Activated T-helper 1 cell treated with anti-CD3 and anti-CD28 coated beads, Interleukin-12 subunit alpha, Interleukin-12 subunit beta, Interleukin-2, Interleukin-4 antibody, amounts not matched to agents 30 ng/mL and 10 ng/mL and 1 ng/mL, durations not matched to agents 14 hours and 24 hours and 36 hours (primary cell): ENCODE data around the gene RPP25. TPM values are rescaled to one million over a fixed set of nuclear protein-coding genes. Genes with fewer than 3 reads are reported as not detected.

Experiments used
- DNase-seq: peaks from one replicate; pipeline ENCODE4 v3.0.0; 2021; ENCODE audit warnings: low spot score
- H3K27ac Mint-ChIP-seq: one replicate; pipeline ENCODE4 v1.8.0; 2021; ENCODE audit warnings: mild to moderate bottlenecking, mixed read lengths
- H3K27me3 Mint-ChIP-seq: one replicate; pipeline ENCODE4 v1.8.0; 2022; ENCODE audit warnings: mild to moderate bottlenecking, moderate library complexity, mixed read lengths; ENCODE audit not compliant: insufficient read depth
- H3K36me3 Mint-ChIP-seq: one replicate; pipeline ENCODE4 v1.8.0; 2021; ENCODE audit warnings: low read depth, mixed read lengths
- H3K4me1 Mint-ChIP-seq: one replicate; pipeline ENCODE4 v1.8.0; 2021; ENCODE audit warnings: low read depth, mixed read lengths
- H3K4me3 Mint-ChIP-seq: one replicate; pipeline ENCODE4 v1.8.0; 2021; ENCODE audit warnings: mild to moderate bottlenecking, moderate library complexity, mixed read lengths
- H3K9me3 Mint-ChIP-seq: one replicate; pipeline ENCODE4 v1.8.0; 2021; ENCODE audit warnings: mixed read lengths
- intact Hi-C: fragments of 100-400 bp; cut with micrococcal nuclease; formaldehyde crosslinking; loops from one replicate; pipeline ENCODE4 v1.15.1; 2024
- total RNA-seq: library from RNA; stranded (reverse); gene quantifications from 2 replicates; pipeline ENCODE4 v1.2.3, GENCODE V29; 2022

The RPP25 gene
- total RNA-seq, 1 donor from 2014 or later = 15.3 TPM

DNA sequence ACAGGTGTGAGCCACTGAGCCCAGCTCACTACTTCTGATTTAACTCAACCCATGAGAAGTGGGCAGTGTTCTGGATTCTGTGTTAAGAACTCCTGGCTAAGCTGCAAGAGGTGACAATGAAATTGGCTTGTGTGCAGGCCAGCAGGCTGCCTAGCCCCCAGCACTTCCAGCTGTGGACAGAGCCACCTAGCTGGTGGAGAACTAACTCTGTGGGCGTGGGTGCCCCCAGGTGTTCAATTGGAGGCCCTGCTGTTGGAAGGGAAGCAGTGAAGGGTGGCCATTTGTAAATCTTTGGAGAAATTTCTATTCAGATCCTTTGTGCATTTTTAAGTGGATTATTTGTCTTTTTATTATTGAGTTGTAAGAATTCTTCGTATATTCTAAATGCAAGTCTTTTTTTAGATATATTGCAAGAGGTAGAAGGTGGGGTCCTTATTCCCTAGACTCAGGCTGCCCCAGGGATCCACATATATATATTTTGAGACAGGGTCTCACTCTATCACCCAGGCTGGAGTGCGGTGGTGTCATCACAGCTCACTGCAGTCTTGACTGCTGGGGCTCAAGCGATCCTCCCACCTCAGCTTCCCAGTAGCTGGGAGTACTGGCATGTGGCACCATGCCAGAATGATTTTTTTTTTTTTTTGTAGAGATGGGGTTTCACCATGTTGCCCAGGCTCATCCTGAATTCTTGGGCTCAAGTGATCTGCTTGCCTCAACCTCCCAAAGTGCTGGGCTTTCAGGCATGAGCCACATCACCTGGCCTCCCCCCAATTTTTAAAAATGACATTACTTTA, 31.6 kb upstream of the RPP25 start:
- H3K4me1 Mint-ChIP-seq = peaks cover 9% of the 10 kb centered on the region

DNA sequence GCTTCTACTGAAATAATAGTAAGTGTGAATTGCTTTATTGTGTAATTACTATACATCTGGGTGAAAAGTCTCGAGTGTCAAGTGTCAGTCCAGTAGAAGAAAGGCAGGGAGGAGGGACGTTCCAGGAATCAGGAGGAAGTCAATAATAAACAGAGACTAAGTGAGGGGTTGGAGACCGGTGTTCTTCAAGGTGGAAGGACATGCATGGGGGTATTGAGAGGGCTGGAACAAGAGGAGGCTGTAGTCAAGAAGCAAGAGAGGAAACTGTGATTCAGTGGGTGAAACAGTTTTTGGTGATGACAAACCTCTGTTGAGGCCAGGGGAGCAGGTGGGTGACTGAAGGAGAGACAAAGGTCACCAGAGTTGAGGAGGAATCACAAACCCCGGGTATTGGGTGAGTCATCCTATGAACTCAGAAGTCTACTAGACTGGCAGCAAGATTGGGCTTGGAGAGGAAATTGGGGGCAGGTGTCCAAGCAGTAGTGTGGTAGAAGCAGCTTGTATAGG, 27.2 kb upstream of the RPP25 start:
- DNase-seq = no peak
- Mint-ChIP-seq H3K4me3 (peak overlapping the region; percentile 15), H3K27me3 (no peaks in the 10 kb centered on the region), H3K36me3 (no peaks in the 10 kb centered on the region), H3K27ac (peak overlapping the region; percentile 77), H3K4me1 (peaks cover 9% of the 10 kb centered on the region), H3K9me3 (no peaks in the 10 kb centered on the region)
- intact Hi-C loops = loop anchor here (1.0 kb wide), 2 partner anchors 12 to 22 kb away; partner anchors contain the start of gene SCAMP5

More for the DNA sequence above, 31.6 kb upstream of the RPP25 start:
- peaks cover 13% of the 10 kb centered on the region for H3K27me3 Mint-ChIP-seq
- H3K27ac Mint-ChIP-seq = no peak overlapping the region
- no peak for DNase-seq
- intact Hi-C loops = no loop called here
- no peak overlapping the region for H3K4me3 Mint-ChIP-seq
- no peaks in the 10 kb centered on the region for H3K9me3 Mint-ChIP-seq
- no peaks in the 10 kb centered on the region for H3K36me3 Mint-ChIP-seq

DNA sequence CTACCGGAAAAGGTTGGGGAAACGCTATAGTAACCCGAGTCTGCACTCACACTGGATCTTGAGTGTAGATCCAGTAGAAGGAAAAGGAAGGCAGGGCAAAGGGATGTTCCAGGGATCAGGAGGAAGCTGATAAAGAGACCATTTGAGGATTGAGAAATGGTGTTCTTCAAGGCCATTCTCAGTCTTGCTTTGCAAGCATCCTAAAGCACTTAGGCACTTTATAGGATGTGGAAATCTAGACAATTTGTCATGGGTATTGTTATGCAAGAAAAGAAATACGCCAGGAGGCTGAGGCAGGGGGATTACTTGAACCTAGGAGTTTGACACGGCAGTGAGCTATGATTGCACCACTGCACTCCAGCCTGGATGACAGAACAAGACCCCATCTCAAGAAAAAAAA, 25.6 kb upstream of the RPP25 start:
- Mint-ChIP-seq H3K4me3 (no peak overlapping the region), H3K36me3 (no peaks in the 10 kb centered on the region), H3K27ac (no peak overlapping the region), H3K4me1 (peaks cover 19% of the 10 kb centered on the region), H3K27me3 (no peaks in the 10 kb centered on the region), H3K9me3 (no peaks in the 10 kb centered on the region)
- DNase-seq = no peak
- intact Hi-C loops = no loop called here

DNA sequence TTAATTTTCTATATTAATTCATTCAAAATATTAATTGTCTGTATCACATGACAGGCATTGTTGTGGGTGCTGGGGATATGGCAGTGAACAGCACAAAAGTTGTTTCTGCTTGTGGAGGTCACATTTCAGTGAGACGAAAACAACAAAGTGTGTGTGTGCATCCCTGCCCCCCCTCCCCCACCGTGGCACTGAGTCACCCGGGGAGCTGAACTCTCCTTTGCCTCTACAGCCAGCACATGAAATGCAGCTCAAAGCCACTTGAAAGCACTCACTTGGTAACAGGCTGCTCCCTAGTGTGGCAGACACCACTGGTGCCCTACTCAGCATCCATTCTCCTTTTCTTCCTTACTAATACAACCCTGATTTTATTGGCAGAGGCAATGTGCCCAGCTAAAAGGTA, 21.9 kb upstream of the RPP25 start:
- H3K27me3 Mint-ChIP-seq = no peaks in the 10 kb centered on the region
- no peak for DNase-seq
- intact Hi-C loops = no loop called here
- H3K4me3 Mint-ChIP-seq = no peak overlapping the region
- H3K4me1 Mint-ChIP-seq = peaks cover 11% of the 10 kb centered on the region
- no peak overlapping the region for H3K27ac Mint-ChIP-seq
- H3K36me3 Mint-ChIP-seq = no peaks in the 10 kb centered on the region
- no peaks in the 10 kb centered on the region for H3K9me3 Mint-ChIP-seq

DNA sequence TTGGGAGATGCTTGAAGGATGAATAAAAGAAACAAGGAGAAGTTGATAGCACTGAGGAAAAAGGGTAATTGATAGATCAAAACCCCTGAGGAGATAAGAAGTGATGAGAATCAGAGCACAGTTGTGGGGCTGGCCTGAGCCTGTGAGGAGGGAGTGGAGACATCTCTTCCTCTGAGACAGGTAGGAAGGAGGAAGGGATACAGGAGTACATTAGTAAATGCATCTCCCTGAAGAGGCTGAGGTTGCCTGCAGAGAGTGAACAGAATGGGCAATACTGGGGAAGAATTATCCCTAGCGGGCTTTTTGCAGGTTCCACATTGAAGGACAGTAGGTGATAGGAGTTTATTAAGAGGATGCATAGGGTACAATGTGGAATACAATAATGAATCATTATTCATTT, 21.5 kb upstream of the RPP25 start:
- Mint-ChIP-seq H3K4me1 (peaks cover 10% of the 10 kb centered on the region), H3K4me3 (no peak overlapping the region), H3K36me3 (no peaks in the 10 kb centered on the region), H3K9me3 (no peaks in the 10 kb centered on the region), H3K27me3 (peaks cover under 1% of the 10 kb centered on the region), H3K27ac (no peak overlapping the region)
- no peak for DNase-seq
- intact Hi-C loops = no loop called here

DNA sequence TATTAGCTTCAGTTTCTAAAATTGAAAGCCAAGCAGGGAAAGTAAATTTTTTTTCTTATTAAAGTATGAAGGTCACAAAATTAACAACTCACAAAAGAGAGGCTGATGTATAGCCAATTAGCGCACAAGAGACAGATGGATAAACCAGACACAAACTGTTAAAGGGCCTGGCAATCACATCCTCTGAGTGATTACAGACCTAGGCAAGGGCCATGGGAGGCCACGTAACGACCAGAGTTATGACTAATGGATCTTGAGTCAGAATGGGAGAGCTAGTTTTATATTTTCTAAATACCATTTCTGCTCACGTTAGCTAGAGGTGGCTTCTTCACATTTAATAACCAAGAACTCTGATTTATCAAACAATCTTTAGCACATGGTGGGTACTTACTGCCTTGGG, 21.0 kb upstream of the RPP25 start:
- intact Hi-C loops = no loop called here
- no peak overlapping the region for H3K27ac Mint-ChIP-seq
- no peaks in the 10 kb centered on the region for H3K36me3 Mint-ChIP-seq
- DNase-seq = no peak
- H3K9me3 Mint-ChIP-seq = no peaks in the 10 kb centered on the region
- H3K4me1 Mint-ChIP-seq = peaks cover 10% of the 10 kb centered on the region
- H3K27me3 Mint-ChIP-seq = peaks cover 5% of the 10 kb centered on the region
- H3K4me3 Mint-ChIP-seq = no peak overlapping the region

DNA sequence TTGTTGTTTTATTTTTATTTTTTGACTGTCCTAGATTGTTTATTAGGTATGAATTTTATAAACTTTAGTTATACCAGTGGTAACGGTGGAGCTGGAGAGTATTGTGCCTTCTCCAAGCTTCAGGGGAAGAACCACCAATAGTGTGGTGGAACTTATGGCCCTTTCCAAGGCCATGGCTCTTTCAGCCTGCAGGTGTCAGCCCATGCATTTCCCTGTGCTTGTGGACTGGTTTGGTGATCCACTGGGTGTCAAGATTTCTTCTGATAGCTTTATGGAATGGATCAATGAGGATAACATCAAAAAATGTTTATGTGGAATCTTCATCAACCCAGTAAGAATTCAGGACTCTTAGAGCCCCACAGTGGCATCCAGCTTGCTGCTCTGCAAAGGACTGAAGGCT, 19.6 kb upstream of the RPP25 start:
- intact Hi-C loops = no loop called here
- peaks cover 10% of the 10 kb centered on the region for H3K4me1 Mint-ChIP-seq
- no peak overlapping the region for H3K4me3 Mint-ChIP-seq
- no peak for DNase-seq
- no peaks in the 10 kb centered on the region for H3K36me3 Mint-ChIP-seq
- peaks cover 5% of the 10 kb centered on the region for H3K27me3 Mint-ChIP-seq
- no peak overlapping the region for H3K27ac Mint-ChIP-seq
- H3K9me3 Mint-ChIP-seq = no peaks in the 10 kb centered on the region

DNA sequence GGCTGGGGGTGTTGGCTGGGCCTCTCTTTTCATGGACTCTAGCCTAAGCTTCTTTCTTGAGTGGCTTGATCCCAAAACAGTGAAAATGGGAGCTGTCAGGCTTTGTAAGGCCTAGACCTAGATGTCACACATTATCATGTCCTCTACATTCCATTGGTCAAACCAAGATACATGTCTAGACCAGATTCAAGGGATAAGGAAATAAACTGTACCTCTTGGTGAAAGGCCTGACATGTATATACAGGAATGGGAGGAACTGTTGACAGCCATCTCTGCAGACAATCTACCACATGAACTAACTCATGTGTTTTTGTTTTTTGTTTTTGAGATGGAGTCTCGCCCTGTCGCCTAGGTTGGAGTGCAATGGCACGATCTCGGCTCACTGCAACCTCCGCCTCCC, 11.1 kb upstream of the RPP25 start:
- Mint-ChIP-seq H3K4me1 (no peaks in the 10 kb centered on the region), H3K36me3 (no peaks in the 10 kb centered on the region), H3K4me3 (no peak overlapping the region), H3K9me3 (no peaks in the 10 kb centered on the region), H3K27ac (no peak overlapping the region), H3K27me3 (peaks cover 6% of the 10 kb centered on the region)
- DNase-seq = no peak
- intact Hi-C loops = no loop called here

DNA sequence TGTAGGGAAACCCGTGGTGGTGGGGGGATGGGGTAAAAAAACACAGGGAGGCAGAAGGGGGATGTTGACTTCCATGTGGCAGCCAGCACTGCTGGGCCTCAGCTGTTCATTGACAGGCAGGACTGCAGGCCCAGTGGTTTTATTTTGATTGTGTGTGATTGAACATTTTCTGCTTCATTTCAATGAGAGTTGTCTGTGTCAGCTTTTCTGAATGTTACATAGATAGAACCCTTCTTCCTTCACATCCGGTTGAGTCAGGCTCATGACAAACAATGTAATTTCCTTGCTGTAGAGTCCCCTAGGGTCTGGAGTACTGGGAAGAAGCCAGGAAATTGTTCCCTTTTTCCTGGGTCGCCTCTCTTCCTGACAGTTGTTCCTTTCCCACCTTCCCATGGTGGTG, 8.2 kb upstream of the RPP25 start:
- peaks cover 16% of the 10 kb centered on the region for H3K4me1 Mint-ChIP-seq
- H3K4me3 Mint-ChIP-seq = no peak overlapping the region
- intact Hi-C loops = no loop called here
- DNase-seq = no peak
- no peaks in the 10 kb centered on the region for H3K9me3 Mint-ChIP-seq
- H3K27ac Mint-ChIP-seq = no peak overlapping the region
- no peaks in the 10 kb centered on the region for H3K36me3 Mint-ChIP-seq
- peaks cover 23% of the 10 kb centered on the region for H3K27me3 Mint-ChIP-seq

DNA sequence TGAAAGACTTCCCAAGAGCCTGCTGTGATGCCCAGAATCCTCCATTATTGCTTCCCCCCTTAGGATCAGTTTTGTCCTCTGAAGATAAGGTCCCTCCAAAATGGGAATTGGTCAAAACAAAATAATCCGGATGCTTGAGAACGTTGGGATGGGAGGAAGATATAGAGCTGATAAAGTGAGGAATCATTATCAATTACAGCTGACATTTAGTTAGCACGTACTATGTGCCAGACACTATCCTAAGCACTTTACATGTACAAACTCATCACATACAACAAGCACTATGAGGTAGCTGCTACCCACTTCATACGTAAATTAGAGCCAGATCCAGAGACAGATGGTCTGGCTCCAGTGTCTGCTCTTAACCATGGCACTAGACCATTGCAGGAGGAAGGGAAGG, 6.6 kb upstream of the RPP25 start:
- H3K36me3 Mint-ChIP-seq = no peaks in the 10 kb centered on the region
- no peak overlapping the region for H3K27ac Mint-ChIP-seq
- no peaks in the 10 kb centered on the region for H3K9me3 Mint-ChIP-seq
- H3K4me1 Mint-ChIP-seq = peaks cover 27% of the 10 kb centered on the region
- no peak for DNase-seq
- intact Hi-C loops = no loop called here
- no peak overlapping the region for H3K4me3 Mint-ChIP-seq
- H3K27me3 Mint-ChIP-seq = peaks cover 37% of the 10 kb centered on the region

DNA sequence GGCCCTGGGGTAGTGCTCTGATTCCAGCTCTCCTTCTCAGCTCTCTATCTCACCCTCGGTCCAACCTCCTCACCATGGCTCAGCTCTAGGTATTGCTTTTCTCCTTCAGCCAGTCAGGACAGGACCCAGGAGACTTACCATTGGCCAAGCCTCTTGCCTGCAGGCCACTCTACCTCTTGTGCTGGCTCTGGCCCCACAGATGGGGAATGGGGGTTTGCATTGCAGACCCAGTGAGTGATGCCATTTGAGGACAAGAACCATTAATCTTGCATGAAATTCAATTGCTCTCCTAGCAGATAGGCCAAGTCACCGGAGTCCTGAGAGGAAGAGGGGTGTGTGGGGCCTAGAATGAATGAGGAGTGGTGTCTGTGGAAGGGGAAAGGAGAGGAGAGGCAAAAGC, 6.1 kb upstream of the RPP25 start:
- Mint-ChIP-seq H3K4me1 (peaks cover 27% of the 10 kb centered on the region), H3K36me3 (no peaks in the 10 kb centered on the region), H3K27ac (no peak overlapping the region), H3K4me3 (no peak overlapping the region), H3K9me3 (no peaks in the 10 kb centered on the region), H3K27me3 (peaks cover 41% of the 10 kb centered on the region)
- intact Hi-C loops = no loop called here
- DNase-seq = no peak

DNA sequence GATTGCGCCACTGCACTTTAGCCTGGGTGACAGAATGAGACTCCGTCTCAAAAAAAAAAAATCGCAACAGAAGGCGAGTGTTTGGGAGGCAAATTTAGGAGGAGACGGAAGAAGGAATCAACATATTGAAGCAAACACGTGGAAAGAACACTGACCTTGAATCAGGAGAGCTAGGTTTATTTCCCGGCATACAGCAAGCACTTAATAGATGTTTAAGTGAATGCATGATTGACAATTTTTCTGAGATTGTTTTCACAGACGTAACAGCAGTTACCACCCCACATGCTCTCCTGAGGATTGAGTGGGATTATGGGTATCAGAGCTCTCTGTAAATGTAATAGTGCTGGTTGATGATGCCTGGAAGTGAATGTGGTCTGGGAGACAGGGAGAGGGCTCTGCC, 5.6 kb upstream of the RPP25 start:
- intact Hi-C loops = no loop called here
- H3K4me3 Mint-ChIP-seq = no peak overlapping the region
- H3K27me3 Mint-ChIP-seq = peaks cover 45% of the 10 kb centered on the region
- H3K27ac Mint-ChIP-seq = no peak overlapping the region
- peaks cover 27% of the 10 kb centered on the region for H3K4me1 Mint-ChIP-seq
- DNase-seq = no peak
- no peaks in the 10 kb centered on the region for H3K9me3 Mint-ChIP-seq
- no peaks in the 10 kb centered on the region for H3K36me3 Mint-ChIP-seq

DNA sequence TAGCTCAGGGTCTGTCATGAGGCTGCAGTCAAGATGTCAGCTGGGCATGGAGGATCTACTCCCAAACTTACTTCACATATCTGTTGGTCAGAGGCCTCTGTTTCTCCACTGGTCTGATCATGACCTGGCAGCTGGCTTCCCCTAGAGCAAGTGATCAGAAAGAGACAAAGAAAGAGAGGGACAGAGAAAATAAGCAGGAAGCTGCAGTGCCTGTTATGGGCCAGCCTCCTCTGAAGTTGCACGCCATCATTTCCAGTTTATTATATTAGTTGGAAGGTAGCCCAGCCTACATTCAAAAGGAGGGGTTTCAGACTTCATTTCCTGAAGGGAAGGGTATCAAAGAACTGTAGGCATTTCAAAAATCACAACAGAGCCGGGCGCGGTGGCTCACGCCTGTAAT, 5.0 kb upstream of the RPP25 start:
- Mint-ChIP-seq H3K36me3 (no peaks in the 10 kb centered on the region), H3K4me3 (no peak overlapping the region), H3K27me3 (peaks cover 45% of the 10 kb centered on the region), H3K4me1 (peaks cover 27% of the 10 kb centered on the region), H3K9me3 (no peaks in the 10 kb centered on the region), H3K27ac (peak overlapping the region; percentile 65)
- DNase-seq = no peak
- intact Hi-C loops = loop anchor here (1.0 kb wide), 1 partner anchor 23 kb away; no protein-coding TSS in a partner anchor
